VCaP (cell line): ENCODE data around the gene TMED7.

ENCODE experiments used
- H3K27ac ChIP-seq: fragments of 450-650 bp; 2 replicates; pipeline ENCODE4 v1.5.1; 2017
- TF ChIP-seq, protein P1 (sequence below): fragments of 450-650 bp; conservative IDR thresholded peaks from 2 replicates; pipeline ENCODE4 v1.5.1; 2017; ENCODE audit warnings: mild to moderate bottlenecking, moderate library complexity

Gene TMED7

DNA sequence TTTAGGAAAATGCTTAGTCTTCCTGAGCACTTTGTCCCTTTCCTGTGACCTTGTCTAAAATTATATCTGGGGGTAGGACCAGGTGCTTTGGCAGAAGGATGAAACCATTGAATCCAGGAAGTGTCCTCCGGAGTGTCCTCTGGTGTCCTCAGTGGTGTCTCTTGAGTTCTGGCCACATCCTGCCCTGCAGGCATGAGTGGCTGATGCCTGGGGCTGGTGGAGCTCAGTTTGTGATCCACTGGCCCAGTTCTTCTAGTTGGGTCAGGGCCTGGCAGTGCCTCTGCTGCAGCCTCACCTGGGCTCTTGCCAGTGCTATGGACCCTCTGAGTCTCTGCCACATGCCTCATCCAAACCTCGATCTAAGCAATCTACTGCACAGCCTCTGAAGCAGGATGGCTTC is 14.4 kb upstream of the TMED7 start:
- no peak overlapping the region for H3K27ac ChIP-seq
- TF ChIP-seq, protein P1, sequence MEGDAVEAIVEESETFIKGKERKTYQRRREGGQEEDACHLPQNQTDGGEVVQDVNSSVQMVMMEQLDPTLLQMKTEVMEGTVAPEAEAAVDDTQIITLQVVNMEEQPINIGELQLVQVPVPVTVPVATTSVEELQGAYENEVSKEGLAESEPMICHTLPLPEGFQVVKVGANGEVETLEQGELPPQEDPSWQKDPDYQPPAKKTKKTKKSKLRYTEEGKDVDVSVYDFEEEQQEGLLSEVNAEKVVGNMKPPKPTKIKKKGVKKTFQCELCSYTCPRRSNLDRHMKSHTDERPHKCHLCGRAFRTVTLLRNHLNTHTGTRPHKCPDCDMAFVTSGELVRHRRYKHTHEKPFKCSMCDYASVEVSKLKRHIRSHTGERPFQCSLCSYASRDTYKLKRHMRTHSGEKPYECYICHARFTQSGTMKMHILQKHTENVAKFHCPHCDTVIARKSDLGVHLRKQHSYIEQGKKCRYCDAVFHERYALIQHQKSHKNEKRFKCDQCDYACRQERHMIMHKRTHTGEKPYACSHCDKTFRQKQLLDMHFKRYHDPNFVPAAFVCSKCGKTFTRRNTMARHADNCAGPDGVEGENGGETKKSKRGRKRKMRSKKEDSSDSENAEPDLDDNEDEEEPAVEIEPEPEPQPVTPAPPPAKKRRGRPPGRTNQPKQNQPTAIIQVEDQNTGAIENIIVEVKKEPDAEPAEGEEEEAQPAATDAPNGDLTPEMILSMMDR, result no peak

DNA sequence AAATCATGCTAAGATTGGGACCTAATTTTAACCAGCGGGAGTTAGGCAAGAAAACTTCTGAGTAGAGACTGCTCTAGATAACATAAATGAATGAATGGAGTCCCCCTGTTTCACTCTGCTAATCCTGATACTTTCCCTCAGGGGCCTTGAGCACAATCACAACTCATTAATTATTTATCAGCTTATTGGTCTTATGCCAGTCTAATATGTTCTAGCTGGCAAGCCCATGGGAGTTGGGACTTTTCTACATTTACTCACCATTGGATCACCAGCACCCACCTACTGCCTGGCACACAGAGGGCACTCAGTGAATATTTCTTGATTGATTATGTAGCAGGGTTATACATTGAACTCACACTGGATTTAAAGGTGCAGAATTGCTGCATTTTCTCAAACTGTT is 13.5 kb upstream of the TMED7 start:
- TF ChIP-seq, protein P1, result no peak
- H3K27ac ChIP-seq, result no peak overlapping the region

DNA sequence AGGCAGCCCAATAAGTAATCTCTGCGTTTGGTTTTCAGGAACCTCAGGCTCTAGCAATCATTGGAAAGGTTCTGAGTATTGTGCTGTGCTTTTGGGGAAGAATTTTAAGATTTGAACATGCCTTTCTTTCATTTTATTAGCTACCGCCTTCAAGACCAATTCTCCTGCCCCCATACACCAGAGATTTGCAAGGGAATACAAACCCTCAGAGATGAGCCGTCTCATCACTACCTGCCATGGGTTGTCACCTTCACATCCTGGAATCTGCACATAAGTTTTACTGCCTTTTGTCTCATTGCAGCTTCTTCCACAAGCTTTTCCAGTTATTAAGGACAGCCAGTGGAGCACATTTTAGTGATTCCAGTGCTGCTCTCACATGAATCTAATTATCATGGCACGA is 11.7 kb upstream of the TMED7 start:
- no peak overlapping the region for H3K27ac ChIP-seq
- TF ChIP-seq, protein P1, result no peak

DNA sequence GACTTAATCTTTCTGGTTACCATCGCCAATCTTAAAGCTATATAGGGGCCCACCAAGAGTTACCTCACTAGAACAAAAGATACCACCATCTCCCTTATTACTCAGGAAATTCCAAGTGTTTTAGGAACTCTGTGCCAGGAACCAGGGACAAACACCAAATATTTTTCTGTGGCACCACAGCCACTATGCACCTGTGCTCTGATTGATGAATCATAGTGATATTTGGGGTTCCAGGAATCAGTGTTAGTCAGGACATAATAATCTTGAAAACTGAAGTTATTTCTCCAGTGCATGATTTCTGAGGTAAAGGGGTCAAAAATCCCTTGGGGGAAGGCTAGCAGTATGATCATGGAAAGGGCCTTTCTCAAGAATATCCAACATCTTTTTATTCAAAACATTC is 10.2 kb upstream of the TMED7 start:
- no peak overlapping the region for H3K27ac ChIP-seq
- TF ChIP-seq, protein P1, result no peak

DNA sequence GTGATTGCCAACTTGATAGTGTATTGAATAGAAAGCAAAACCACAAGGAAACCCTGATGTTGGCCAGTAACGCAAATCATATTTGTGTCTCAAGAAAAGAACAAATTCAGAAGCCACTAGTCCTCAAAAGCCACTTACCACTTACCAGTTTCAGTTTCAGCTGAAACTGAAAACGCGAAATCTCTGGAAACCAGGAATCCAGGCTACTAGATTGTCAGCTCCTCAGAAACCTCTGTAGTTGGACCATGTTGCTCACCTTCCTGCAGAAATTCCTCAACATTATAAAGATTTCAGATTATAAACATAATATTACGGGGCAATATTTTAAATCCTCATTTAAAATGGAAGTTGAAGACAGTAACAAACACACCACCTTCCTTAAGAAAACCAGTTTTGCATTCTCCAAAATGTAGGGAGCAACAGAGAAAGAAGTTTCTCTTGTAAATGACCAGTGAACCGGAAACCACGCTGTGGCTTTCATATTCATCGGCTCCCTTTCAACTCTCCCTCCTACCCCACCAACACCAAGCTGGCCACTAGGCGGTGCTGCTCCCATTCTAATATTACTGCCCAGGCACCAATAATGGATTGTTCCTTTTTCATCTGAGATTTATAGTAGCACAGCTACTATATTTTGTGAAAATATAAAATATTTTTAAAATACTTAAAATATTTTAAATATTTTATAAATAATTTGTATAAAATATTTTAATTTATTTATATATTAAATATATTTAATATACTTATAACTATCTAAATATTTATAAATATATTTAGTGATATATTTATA is 8.7 kb upstream of the TMED7 start:
- TF ChIP-seq, protein P1, result peak; percentile 85
- H3K27ac ChIP-seq, result peak overlapping the region; percentile 45; the same call in 1 of the 2 replicates

DNA sequence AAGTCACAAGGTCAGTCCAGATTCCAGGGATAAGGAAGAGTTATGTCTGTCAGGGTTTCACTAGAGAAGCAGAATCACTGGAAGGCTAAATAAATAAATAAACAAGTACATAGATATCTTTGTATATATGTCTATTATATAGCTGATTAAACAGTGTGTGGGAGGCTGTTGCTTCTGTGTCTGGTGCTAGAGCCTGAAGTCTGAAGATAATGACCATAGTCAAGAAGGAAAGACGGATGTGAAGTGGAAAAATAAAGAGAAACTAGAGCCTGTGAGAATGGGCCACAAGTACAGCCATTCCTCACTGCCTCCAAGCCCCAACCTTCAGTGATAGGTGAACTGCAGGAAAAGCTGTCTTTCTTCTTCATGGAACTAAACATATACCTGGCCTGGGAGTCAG is 4.1 kb upstream of the TMED7 start:
- TF ChIP-seq, protein P1, result no peak
- H3K27ac ChIP-seq, result no peak overlapping the region

DNA sequence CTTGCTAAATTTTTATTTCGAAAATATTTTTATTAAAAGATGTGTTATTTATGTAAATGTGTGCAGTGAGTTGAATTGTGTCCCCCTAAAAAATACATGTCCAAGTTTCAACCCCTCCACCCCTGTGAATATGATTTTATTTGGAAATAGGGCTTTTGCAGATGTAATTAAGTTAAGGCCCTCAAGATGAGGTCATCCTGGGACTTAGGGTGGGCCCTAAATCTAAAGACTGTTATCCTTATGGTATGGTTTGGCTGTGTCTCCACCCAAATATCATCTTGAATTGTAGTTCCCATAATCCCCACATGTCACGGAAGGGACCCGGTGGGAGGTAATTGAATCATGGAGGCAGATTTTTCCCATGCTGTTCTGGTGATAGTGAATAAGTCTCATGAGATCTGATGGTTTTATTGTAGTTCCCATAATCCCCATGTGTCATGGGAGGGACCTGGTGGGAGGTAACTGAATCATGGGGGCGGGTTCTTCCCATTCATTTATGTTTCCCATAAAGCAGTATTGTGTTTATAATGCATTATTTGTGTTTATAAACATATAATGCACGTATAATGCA is 1.5 kb upstream of the TMED7 start:
- TF ChIP-seq, protein P1, result no peak
- H3K27ac ChIP-seq, result peak overlapping the region; percentile 91; the same call in 1 of the 2 replicates
